ENCODE data around the gene OR5W2.
"Not testable (repeated sequence)": the region's sequence is repeated elsewhere in the genome, so short reads cannot be mapped to it uniquely, and the experiment has no call there.

OR5W2 gene

DNA sequence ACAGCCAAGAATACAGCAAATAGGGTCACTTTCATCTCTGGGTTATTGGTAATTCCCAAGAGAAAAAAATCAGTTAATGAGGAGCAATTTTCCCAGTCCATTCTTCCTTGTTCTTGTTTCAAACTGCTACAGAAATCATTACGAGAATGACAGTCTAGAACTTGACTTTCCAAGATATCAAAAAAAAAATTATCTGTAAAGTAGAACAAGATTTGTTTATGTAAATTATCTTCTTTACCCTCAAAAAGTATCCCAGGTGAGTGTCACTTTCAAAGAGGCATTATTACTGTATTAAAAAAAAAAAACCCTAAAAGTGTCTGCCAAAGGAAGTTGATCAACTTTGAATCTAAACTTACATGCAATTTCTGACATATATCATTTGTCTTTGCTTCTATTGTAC, at the start of gene OR5W2:
Gene OR5W2 (minus strand): TSS at position 101 of the 400 bp plus-strand sequence. CDS start 0 bp downstream, at position 101.
- FAIRE-seq = no peak
- DNase-seq (ENCODE audit: insufficient read length, low spot score) = no peak

DNA sequence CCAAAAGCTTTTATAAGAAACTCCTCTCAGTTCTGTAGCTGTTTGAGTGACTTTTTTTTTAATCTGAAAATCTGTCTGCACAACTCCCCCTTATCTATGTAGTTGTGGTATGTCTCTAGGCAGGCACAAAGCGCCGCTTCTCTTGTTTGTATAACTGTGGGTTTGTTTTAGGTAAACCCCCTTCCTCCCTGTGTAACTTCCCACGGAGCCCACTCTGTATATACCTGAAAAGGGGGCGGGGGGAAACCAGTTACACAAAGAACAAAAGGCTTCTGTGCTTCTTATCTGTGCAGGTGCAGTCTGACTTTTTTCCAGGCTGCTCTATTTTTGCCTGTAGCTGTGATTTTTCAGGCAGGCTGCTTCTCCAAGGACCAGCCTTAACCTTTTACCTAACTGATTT, 42.1 kb upstream of the OR5W2 start:
- DNase-seq (ENCODE audit: insufficient read length, low spot score) (no peak), FAIRE-seq (no peak)

GRCh38 chr11:55949330-55949729, 34.9 kb upstream of the OR5W2 start:
- FAIRE-seq = no peak
- no peak for DNase-seq (ENCODE audit: insufficient read length, low spot score)

- no peak for DNase-seq (ENCODE audit: insufficient read length, low spot score)
- FAIRE-seq = no peak
Measured at GRCh38 chr11:55942785-55943392, 28.5 kb upstream of the OR5W2 start.

- DNase-seq (ENCODE audit: insufficient read length, low spot score) (no peak), FAIRE-seq (no peak)
Measured at GRCh38 chr11:55936300-55936699, 21.9 kb upstream of the OR5W2 start, which contains the start of gene OR5I1. Gene OR5I1, minus strand, starts transcription at chr11:55936400. Its CDS starts 0 bp downstream, at chr11:55936400.

- DNase-seq (ENCODE audit: insufficient read length, low spot score) = no peak
Measured at GRCh38 chr11:55920537-55920936, 6.2 kb upstream of the OR5W2 start.

GRCh38 chr11:55902308-55902707, 12.1 kb downstream of the OR5W2 start:
- DNase-seq (ENCODE audit: insufficient read length, low spot score) = no peak
- FAIRE-seq = no peak

More at GRCh38 chr11:55920537-55920936, 6.2 kb upstream of the OR5W2 start:
- FAIRE-seq = no peak

GRCh38 chr11:55895216-55895615, 19.2 kb downstream of the OR5W2 start:
- FAIRE-seq (no peak), DNase-seq (ENCODE audit: insufficient read length, low spot score) (no peak)

DNA sequence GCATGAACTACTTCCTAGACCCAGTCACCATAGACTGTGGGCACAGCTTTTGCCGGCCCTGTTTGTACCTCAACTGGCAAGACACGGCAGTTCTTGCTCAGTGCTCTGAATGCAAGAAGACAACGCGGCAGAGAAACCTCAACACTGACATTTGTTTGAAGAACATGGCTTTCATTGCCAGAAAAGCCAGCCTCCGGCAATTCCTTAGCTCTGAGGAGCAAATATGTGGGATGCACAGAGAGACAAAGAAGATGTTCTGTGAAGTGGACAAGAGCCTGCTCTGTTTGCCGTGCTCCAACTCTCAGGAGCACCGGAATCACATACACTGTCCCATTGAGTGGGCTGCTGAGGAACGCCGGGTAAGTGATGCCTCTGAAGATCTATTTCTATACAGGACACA, 28.9 kb downstream of the OR5W2 start:
- not testable (repeated sequence) for DNase-seq (ENCODE audit: insufficient read length, low spot score); FAIRE-seq

DNA sequence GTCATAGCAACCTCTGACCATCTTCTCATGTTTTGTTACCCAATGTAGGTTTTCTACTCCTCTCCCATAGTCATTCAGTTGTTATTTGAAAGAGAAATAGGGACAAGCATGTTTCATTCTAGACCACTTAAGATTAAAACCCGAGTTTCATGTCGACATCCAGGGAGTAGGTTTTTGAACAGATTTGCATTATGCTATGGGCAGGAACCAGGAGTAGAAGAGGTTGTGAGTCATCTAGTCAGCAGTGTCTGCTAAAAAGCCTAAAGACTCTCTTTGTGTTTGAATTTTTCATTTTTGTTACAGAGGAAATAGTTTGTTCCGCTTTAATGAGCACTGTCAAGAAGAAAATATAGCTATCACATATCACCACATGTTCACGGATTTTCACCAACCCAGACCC, 29.4 kb downstream of the OR5W2 start:
- FAIRE-seq; DNase-seq (ENCODE audit: insufficient read length, low spot score): not testable (repeated sequence)

- not testable (repeated sequence) for FAIRE-seq; DNase-seq (ENCODE audit: insufficient read length, low spot score)
Measured at GRCh38 chr11:55882997-55883396, 31.4 kb downstream of the OR5W2 start, which contains the start of gene TRIM51. Gene TRIM51, plus strand, starts transcription at chr11:55883297. Its CDS starts 2,132 bp downstream, at chr11:55885429.

- FAIRE-seq; DNase-seq (ENCODE audit: insufficient read length, low spot score): not testable (repeated sequence)
Measured at GRCh38 chr11:55873146-55873545, 41.2 kb downstream of the OR5W2 start.

DNA sequence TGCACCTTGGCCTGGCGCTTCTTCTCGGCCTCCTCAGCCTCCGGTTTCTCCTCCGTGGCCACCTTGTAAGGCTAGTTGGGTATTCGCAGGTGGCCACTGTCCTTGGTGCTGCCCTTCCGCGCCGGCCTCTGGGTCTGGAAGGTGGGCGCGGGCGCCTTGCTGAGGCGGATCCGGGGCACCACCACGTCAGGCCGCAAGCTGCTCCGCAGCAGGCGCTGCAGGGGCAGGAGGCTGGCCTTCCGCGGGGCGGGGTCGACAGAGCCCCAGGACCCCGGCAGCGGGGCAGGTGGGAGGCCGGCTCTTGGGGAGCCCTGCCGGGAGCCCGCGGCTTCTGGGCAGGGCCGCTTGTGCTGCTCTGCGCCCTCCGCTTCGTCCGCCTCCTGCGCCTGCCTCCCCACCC, 41.7 kb downstream of the OR5W2 start:
- FAIRE-seq; DNase-seq (ENCODE audit: insufficient read length, low spot score): not testable (repeated sequence)

- not testable (repeated sequence) for DNase-seq (ENCODE audit: insufficient read length, low spot score); FAIRE-seq
Measured at GRCh38 chr11:55867354-55867753, 47.0 kb downstream of the OR5W2 start.

Data from GM19239 (cell line).